CD4-positive, alpha-beta T cell treated with Interleukin-15 for 4 hours (primary cell): ENCODE results near the gene SESN3.
"Not testable (repeated sequence)": the region's sequence is repeated elsewhere in the genome, so short reads cannot be mapped to it uniquely, and the experiment has no call there.

Experiments used
- DNase-seq: peaks from one replicate; pipeline ENCODE4 v3.0.0-alpha.2; 2020; ENCODE audit warnings: low spot score

SESN3 gene

DNA sequence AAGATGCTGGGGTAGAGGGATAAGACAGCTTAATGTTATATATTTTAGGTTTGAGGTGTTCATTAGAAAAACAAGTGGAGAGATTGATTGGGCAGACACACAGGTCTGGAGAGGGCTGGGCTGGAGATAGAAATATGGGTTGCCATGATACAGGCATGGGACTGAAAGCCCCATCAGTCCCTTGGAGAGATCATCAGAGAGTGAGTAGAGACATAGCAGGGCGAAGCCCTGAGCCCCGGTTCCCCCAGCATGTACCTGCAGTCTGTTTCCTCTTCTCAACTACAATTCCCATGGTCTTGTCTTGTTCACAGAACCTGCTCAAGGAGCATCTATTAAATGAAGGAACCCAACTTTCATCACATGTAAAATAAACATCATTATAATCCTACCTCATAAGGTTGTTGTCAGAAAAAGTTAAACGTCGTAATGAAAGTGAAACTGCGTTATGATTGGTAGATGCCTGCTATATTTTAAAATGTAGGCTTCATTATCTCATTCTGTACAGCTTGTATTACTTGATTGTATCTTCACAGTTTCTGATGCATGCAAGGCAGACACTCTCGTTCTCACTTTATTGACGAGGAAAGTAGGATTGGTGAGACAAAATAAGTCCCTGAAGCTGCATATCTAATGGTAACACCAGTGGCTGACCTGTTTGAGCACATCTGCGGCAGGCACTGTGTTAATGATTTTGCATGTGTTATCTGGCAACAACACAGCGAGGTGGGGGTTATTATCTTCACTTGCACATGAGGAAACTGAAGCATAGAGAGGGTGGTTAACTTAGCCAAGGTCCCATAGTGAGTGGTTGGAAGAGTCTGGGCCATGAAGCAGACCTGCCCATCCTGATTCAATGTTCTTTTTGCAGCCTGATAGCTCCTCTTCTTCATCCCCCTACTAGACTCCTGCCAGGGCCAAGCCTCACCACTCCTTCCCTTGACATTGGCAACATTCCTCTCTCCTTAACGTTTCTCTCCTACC is 77.8 kb downstream of the SESN3 start:
- peak; percentile 26 for DNase-seq

DNA sequence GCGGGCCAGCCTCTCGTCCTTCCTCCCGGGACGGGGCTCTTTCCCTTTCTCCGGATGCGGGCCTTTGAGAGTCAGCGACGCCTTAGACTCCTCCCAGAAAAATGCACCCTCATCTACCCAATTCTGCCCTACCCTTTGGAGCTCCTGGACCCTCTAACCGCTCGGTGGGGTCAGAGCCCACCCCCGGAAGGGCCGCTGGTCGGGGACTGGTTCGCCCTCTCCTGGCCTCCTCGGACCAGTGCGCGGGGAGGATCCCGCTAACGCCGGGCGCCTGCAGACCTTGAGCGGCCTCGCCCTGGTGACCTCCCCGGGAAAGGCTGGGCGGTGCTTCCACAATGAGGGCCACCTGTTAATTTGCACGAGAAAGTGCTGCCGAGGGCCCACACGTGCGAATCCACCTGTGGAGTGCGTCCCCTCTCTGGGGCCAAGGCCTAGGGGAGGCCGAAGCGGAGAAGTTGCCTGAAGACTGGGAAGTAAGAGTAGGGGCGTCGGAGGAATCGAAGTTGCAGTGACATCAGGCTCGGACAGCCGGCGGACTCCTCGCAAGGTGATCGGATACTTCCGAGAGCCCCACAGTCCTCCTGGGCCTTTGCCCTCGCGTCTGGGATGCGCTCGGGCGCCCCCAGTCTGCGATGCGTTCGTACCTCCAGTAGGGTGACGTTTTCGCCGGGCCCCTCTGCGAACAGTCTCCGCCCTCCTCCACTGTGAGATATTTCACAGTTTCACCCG is 79.9 kb downstream of the SESN3 start:
- DNase-seq: peak; percentile 94

DNA sequence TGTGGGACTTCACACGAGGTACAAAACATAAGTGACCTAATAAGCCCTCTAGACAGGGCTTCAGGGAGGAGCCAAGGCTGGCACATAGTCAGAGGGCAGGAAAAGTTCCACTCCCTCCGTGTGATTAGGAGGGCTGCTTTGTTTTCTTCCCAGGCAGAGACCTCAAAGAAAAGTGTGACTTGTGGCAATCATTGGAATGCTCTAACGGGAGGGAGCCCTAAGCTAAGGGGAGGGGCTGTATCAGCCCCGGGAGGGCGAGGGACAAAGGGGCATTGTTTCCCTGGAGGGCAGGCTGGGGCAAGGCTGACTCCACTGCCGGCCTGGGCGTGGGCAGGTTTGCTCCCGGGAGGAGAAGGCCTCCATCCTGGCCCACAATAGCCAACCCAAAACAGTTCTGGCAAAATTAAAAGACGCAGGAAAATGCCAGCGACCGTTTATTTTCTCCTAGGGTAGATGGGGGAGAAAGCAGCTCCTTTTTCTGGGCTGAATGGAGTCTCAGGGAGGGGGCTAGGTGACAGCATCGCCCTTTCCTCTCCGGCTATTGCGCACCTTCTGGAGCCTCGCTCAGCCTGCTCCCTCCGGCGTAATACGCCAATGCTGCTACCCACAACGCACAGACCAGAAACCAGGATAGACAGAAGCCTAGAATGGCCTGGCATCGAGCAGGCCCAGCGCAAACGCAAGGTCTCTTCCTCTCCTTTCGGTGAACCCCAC is 81.2 kb downstream of the SESN3 start:
- no peak for DNase-seq

DNA sequence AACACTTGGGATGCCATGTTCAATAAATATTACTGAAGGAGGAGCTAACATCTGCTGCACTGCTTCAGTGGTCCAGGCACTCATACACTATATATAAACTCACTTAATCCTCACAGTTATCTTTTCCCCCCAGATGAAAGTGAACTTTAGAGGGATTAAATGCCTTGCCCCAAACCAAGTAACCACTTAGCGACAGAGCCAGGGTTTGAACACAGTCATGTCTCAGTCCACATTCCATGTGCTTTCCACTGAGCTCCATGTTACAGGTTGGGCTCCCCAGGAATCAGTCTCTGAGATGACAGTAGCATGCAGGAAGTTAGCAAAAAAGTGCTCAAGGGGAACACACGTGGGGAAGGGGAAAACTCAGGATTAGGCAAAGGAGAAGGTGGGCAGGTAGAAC is 82.1 kb downstream of the SESN3 start:
- no peak for DNase-seq

DNA sequence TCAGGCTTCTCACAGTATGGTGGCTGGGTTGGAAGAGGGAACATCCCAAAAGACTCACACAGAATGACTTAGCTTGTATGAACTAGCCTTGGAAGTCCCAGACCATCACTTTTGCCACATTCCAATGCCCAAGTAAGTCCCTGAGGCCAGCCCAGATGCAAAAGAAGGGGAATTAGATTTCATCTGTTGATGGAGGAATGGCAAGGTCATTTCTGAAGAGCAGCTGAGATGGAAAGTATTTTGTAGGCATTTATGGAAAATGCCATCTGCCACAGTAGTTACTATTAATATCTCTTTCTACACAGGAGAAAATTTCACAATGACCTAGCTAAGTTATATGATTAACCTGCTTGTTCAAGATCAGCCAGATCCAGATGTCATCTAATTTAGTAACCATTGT is 82.6 kb downstream of the SESN3 start:
- no peak for DNase-seq

DNA sequence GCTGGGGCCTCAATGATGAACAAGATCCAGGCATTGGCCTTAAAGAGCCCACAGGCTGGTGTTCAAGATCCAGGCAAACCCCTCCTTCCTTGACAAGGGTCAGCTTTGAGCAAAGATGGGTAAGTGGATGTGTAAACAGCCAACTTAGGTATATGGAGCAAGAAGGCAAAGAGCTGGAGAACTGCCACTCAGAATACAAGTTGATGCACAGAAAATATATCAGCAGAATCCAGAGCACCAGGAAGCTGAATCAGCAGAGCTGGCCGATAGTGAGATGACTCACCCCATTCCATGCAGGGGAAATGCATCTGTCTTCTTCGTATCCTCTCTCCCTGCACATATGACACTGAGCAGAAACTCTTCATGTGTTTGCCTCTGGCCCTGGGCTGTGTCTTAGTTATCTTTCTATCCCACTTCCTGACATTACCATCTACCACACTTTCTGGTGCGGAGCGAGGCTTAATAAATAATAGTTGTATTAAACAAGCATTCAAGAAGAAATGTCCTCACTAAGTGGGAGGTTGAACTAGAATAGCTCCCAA is 83.6 kb downstream of the SESN3 start:
- peak; percentile 34 for DNase-seq

DNA sequence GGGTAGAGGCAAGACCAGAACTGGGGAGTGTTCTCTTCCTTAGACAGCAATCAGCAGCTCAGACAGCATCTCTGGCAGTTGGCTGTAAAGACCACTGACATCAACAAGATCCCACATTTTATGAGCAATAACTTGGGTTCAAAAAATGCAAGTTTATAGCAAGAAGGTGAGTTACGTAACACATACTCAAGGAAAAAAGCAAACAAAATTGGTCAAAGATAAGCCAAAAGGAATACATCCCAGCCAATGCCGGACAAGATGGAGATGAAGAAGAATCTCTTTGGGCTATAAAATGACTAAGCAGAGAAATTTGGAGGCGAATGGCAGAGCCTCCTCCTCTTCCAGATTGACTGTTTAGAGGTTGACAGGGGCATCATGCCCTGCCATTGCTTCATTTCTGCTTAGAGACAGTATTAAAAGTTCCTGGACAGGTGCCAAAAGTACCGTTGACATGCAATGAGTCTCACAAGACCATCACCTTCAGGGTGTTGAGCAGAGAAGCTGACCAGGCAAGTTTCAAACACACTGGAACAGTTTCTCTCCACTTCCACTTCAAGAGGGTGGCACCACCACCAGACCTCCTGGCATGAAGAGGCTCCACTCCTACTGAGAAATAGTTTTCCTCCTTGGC is 85.5 kb downstream of the SESN3 start:
- DNase-seq: no peak

DNA sequence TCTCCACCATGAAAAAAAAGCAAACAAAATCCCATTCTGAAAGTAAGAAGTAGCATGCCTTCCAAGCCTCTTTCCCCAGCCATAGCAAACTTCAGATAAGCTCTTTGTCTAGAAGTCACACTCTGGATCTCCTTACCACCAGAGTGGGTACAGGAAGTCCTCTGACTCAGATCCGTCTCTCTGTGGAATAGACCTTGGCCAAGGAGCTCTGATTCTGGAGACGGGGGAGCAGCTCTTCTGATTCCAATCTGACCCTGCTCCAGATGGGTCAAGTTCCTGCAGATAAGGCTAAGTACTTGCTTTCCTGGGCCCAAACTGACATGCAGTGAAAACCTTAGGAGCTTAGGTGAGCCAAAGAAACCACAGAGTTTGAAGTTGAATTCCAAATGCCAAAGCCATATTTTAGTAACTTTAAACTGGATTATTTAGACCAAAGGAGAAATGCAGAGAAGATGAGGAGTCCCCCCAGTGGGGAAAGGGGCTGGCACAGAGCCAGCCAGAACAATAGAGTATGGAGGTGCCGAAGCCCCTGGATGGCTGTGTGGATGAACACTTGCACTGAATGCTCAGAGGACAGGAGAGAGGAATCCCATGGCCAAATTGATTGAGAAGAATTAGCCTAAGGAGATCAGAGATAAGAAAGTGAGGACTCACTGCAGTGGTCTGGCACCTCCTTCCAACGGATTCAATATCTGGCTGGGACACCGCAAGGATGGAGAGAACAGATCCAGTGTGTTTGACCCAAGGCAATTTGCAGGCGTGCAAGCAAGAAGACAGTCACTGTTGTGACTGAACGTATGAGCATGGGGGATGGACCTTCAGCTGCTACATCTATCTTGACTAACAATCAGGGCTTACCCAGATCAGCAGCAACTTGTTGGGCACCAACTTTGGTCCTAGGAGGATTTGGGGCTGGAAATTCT is 86.4 kb downstream of the SESN3 start:
- DNase-seq: no peak

DNA sequence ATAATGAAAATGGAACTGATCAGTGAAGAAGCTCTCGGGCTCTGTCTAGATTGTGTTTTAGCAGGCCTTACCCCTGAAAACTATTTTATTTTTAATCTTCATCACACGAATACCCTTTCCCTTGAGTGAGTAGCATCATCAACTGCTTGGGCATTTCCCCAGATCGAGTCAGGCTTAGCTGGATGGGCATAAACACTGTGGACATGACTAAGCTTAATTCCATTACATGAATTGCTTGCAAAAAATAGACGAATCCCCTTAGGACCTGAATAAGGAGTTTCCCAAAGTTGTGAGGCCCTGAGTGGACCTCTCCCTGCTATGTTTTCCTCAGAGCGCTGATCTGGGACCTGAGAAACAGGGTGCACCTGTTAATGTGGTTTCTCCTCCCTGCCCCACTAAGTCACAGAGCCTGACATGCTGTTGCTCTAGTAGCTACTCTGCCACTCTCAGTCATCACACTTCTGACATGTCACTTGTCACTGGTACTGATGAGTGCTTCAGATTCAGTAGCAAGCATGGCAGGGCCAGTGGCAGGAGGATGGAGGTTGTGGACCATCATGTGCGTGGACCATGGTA is 87.8 kb downstream of the SESN3 start:
- no peak for DNase-seq

DNA sequence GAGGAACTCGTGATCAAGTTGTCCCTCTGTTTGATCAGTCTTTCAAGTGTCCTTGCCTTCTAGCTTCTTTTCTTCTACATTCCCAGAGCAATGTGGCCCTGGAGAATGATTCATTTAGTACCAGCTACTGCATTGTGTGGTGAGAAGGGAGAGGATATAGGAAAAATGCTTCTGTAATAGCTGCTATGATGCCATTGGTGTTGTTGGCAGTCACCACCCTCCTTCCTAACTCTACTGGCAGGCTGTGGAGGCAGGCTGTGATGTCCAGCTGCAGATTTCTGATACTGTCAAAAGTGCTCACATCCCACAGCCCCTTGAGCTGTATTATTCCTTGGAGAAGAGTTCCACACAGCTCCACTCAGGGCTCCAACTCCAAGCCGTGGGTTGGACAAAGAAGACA is 88.6 kb downstream of the SESN3 start:
- DNase-seq: no peak

DNA sequence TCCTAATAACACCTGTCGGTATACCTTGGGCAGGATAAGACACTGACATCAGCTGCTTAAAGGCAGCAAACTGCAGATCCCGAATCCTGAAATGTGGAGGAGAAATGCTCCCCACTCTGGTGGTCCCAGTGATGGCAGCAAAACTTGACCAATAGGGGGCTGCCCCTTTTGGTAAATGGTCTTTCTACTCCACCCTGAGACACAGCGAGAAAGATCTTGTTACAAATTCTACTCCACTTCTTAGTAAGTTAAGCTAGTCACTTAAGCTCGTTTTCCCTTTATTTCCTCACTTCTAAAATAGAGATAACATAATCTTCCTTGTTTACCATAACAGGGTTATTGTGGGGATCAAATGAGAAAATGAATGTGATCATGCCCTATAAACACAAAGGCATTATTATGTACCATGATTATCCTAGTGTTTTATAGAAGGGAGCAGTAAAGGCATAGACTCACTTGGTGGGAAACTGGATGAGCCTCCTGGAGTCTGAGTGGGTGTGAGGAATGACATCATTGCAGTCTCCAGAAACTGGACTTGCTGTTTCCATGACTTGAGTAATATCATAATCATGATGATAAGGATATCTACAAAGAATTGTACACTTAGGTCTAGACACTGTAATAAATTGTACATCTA is 90.5 kb downstream of the SESN3 start:
- no peak for DNase-seq

DNA sequence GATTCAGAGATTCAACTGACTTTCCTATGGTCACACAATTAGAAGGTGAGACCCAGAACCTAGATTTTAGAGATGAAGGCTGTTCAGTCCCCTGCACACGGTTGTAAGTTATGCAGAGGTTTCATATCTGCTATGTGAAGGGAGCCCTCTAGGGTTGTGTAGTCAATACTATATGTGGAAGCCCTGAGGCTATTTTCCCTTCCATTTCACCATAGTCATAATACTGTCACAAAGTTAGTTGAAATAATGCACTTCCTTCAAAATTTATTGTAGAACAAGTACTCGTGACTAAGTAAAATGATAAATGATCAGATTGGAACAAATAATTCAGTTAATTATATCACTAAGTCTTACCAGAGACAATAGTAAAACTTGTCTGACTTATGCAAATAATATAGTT is 92.6 kb downstream of the SESN3 start:
- no peak for DNase-seq

DNA sequence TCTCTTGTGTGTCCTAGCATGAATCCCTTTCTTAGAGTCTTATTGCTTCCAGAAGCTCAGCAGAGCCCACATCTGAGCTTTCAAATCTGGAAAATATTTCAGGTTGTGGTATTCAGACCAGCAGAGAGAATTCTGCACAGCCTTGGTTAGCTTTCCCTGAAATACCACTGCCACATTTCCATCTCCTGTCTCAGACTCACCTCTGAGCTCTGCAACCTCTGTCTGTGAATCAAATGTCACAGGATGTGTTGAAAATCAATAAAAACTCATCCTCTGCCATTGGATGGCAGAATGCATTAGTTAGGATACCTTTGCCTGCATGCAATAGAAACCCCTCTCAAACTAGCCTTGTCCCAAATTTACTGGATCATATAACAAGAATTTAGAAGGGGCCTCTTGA is 93.7 kb downstream of the SESN3 start:
- DNase-seq: no peak

DNA sequence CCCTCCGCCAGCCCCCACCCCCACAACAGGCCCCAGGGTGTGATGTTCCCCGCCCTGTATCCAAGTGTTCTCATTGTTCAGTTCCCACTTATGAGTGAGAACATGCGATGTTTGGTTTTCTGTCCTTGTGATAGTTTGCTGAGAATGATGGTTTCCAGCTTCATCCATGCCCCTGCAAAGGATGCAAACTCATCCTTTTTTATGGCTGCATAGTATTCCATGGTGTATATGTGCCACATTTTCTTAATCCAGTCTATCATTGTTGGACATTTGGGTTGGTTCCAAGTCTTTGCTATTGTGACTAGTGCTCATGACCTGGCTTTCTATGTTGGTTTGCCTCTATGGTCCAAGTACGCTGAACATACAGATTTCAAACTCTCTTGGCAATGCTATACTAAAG is 94.3 kb downstream of the SESN3 start:
- not testable (repeated sequence) for DNase-seq

DNA sequence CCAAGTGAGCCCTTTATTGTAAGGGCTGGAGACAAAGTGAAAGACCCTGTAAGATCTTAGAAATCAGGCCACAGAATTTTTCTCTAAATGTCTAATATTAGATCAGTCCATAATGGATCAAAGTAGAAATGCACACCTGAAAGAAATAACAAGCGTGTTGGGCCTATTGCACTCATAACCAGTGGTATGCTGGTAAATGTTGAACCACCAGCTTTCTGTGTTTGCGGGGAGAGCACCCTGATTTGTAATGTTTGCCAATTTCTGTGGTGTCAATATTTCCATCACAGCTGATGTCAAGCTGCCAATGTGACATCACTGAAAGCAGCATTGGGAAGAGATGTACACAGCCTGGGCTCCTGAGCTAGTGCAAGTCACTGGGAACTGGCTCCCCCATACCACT is 95.1 kb downstream of the SESN3 start:
- DNase-seq: no peak

DNA sequence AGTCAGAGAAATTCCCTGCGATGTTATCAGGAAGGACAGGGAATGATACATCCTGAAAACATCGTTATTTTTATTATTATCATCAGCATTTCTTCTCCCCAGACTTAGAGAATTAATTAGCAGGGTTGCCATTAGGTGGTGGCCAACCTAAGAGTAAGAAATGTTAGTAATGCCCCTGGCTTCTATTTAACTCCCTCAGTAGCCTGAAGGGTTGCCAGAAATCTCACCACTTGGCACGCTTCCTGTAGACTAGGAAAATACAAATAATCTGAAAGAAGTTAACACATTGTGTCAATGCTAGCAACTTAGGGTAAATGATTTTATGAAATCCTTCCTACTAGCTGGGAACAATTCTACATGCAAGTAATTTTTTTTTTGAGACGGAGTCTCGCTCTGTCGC is 95.8 kb downstream of the SESN3 start:
- no peak for DNase-seq

DNA sequence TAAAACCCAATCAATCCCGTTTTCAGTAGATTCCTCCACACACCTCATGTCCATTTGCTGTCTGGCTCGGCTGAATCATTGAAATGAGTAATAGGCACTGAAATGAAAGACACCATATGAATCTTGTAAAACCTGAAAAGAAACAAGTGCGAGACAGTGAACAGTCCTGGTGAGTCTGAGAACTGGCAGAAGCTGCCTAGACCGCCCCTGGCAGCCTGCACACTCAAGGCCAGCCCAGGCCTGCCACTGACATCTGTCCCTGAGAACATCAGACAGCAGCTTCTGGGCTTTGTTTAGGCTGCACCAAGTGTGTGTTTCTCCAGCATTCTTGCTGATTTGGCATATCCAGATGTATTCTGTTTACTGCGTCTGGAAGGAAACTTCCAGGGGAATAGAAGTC is 96.5 kb downstream of the SESN3 start:
- DNase-seq: no peak

DNA sequence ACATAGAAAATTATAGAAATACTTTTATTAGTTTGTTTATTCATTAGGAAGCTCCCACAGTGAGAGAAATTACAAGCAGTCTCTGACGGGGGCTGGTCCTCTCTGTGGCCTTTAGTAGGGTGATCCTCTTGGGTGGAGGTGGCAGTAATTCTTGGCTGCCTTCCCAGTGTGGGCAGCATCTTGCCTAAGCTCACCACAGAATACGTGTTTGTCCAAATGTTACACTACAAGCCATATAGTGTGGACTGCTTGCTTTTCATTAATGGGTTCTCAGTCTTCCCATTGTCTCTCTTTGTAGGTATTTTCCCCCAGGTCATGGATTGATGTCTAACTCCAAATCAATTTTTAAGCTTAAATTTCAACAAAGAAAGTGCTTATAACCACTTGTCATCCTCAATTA is 98.0 kb downstream of the SESN3 start:
- DNase-seq: no peak

DNA sequence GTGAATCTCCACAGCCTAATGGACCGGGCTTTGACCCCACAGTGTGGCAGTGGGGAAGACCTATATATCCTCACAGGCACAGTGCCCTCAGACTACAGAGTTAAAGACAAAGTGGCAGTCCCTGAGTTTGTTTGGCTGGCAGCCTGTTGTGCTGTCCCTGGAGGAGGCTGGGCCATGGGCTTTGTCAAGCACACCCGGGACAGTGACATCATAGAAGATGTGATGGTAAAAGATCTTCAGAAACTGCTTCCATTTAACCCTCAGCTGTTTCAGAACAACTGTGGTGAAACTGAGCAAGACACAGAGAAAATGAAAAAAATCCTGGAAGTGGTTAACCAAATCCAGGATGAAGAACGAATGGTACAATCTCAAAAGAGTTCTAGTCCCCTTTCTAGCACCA is 102.4 kb downstream of the SESN3 start:
- no peak for DNase-seq

DNA sequence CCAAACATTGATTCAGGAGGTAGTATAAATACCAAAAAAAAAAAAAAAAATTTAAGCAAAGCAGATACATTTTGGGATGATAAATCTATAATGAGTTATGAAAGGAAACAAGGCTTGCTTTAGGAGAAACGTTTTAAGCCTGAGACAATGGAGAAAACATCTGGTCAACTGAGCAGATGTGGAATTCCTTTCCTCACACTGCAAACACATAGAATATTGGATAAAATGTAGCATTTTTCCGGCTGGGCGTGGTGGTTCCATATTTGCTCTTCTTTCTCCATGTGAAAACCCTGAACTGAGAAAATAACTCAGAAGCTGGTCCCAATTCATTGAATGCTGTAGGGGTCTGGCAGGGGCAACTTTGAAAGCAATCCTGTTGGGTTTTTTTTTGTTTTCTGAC is 107.4 kb downstream of the SESN3 start:
- no peak for DNase-seq
